HTR-8/SVneo (cell line): Measurements from ENCODE around the gene INPPL1.
A peak's percentile ranks its signal among the peaks of the same experiment; 100 is the strongest.

Experiments used
- DNase-seq: peaks from one replicate; pipeline ENCODE4 v3.0.0; 2011; ENCODE audit warnings: low spot score, mixed read lengths; ENCODE audit not compliant: insufficient read length
- FAIRE-seq: peaks from 2 replicates; lab custom pipeline; 2011; peaks lifted over from hg19 to GRCh38; lab: Jason Lieb, UNC

INPPL1 gene

GRCh38 chr11:72274435-72274834 is 49.9 kb downstream of the INPPL1 start:
- FAIRE-seq (no peak), DNase-seq (no peak)

- no peak for DNase-seq
- FAIRE-seq = peak; percentile 76
Measured at GRCh38 chr11:72278905-72279304, 54.3 kb downstream of the INPPL1 start.

- FAIRE-seq (no peak), DNase-seq (no peak)
Measured at GRCh38 chr11:72280037-72280436, 55.5 kb downstream of the INPPL1 start.

- DNase-seq (no peak), FAIRE-seq (no peak)
Measured at GRCh38 chr11:72280726-72281315, 56.3 kb downstream of the INPPL1 start.

GRCh38 chr11:72283947-72284346 is 59.4 kb downstream of the INPPL1 start:
- FAIRE-seq = no peak

GRCh38 chr11:72287293-72287692 is 62.7 kb downstream of the INPPL1 start:
- no peak for DNase-seq
- FAIRE-seq = no peak

More at GRCh38 chr11:72283947-72284346, 59.4 kb downstream of the INPPL1 start:
- no peak for DNase-seq
